Prostate gland (tissue), 2 donors: ENCODE measurements around the gene EBLN2.

Source experiments
- CTCF ChIP-seq, 4 experiments: fragments of 200-600 bp in 2 of 4; fragments of 450-650 bp in 2 of 4; sonication (generic) in 2 of 4; IDR thresholded peaks; 1 replicate in 3 of 4; 2 replicates in 1 of 4; pipeline ENCODE4 v1.5.1; 2016 to 2019; ENCODE audit warnings: antibody characterized with exemption in 4 of 4, mild to moderate bottlenecking in 2 of 4, moderate library complexity in 2 of 4
- POLR2A ChIP-seq: fragments of 450-650 bp; IDR thresholded peaks from one replicate; pipeline ENCODE4 v1.6.1; 2016; ENCODE audit warnings: antibody characterized with exemption, mild to moderate bottlenecking
- POLR2AphosphoS5 ChIP-seq: sonication (generic); formaldehyde crosslinking; IDR thresholded peaks from one replicate; pipeline ENCODE4 v1.6.1; 2017; ENCODE audit warnings: antibody characterized with exemption

- no peak for TF ChIP-seq POLR2A
- TF ChIP-seq CTCF (IDR thresholded peaks at IDR 0.05): no peak
- no peak for TF ChIP-seq POLR2AphosphoS5
Observed at GRCh38 chr3:73018790-73019441, 42.5 kb upstream of the EBLN2 start.
